Fibroblast of skin of abdomen (primary cell): ENCODE data around the gene COTL1. TPM values are rescaled to one million over a fixed set of nuclear protein-coding genes. Genes with fewer than 3 reads are reported as not detected.
A peak's percentile ranks its signal among the peaks of the same experiment; 100 is the strongest.

Source experiments
- DNase-seq: peaks from one replicate; pipeline ENCODE4 v3.0.0-alpha.2; 2013
- polyA plus RNA-seq, 2 experiments: library from polyadenylated mRNA; unstranded; fragments of 120-200 nt; gene quantifications; one replicate each; pipeline ENCODE4 v1.2.1, GENCODE V29; 2013; ENCODE audit not compliant: insufficient read length in 2 of 2

The COTL1 gene
- 512 TPM for polyA plus RNA-seq (2013, experiment 1 of 2; ENCODE audit: insufficient read length)
- 512 TPM for polyA plus RNA-seq (2013, experiment 2 of 2; ENCODE audit: insufficient read length)

GRCh38 chr16:84617791-84618580 lies at the start of gene COTL1:
Gene COTL1, minus strand, starts transcription at chr16:84618078. Its CDS starts 164 bp downstream, at chr16:84617914.
- peak; percentile 100 for DNase-seq

GRCh38 chr16:84665843-84666242 lies 48.0 kb upstream of the COTL1 start:
- no peak for DNase-seq

- DNase-seq = no peak
These were observed 47.5 kb upstream of the COTL1 start for GRCh38 chr16:84665359-84665758.

GRCh38 chr16:84663433-84664101 lies 45.7 kb upstream of the COTL1 start:
- DNase-seq = no peak

- no peak for DNase-seq
These were observed 44.6 kb upstream of the COTL1 start for GRCh38 chr16:84662471-84662870.

- DNase-seq = no peak
These were observed 43.7 kb upstream of the COTL1 start for GRCh38 chr16:84661418-84662060.

- DNase-seq = no peak
These were observed 43.1 kb upstream of the COTL1 start for GRCh38 chr16:84660973-84661372.

- no peak for DNase-seq
These were observed 41.9 kb upstream of the COTL1 start for GRCh38 chr16:84659656-84660300.

- DNase-seq = no peak
These were observed 40.8 kb upstream of the COTL1 start for GRCh38 chr16:84658690-84659089.

GRCh38 chr16:84657229-84657837 lies 39.5 kb upstream of the COTL1 start:
- no peak for DNase-seq

GRCh38 chr16:84656649-84657048 lies 38.8 kb upstream of the COTL1 start:
- DNase-seq = no peak

GRCh38 chr16:84654998-84655397 lies 37.1 kb upstream of the COTL1 start:
- no peak for DNase-seq

- DNase-seq = no peak
These were observed 36.4 kb upstream of the COTL1 start for GRCh38 chr16:84654238-84654637.

GRCh38 chr16:84652566-84652965 lies 34.7 kb upstream of the COTL1 start:
- DNase-seq = no peak

GRCh38 chr16:84650062-84650991 lies 32.4 kb upstream of the COTL1 start:
- DNase-seq = peak; percentile 88

- no peak for DNase-seq
These were observed 31.6 kb upstream of the COTL1 start for GRCh38 chr16:84649511-84649861.

- no peak for DNase-seq
These were observed 31.0 kb upstream of the COTL1 start for GRCh38 chr16:84648595-84649510.

GRCh38 chr16:84647828-84648594 lies 30.1 kb upstream of the COTL1 start, which contains the start of gene KLHL36:
Gene KLHL36, plus strand, starts transcription at chr16:84648511. Its CDS starts 2,357 bp downstream, at chr16:84650868.
- DNase-seq = peak; percentile 46

- no peak for DNase-seq
These were observed 25.8 kb upstream of the COTL1 start for GRCh38 chr16:84643674-84644073.
